PC-9 (cell line): ENCODE measurements around the gene PUM2.

Experiments
- CTCF ChIP-seq: fragments of 200-600 bp; sonication (generic); conservative IDR thresholded peaks from 2 replicates; pipeline ENCODE4 v1.6.1; 2017; ENCODE audit warnings: mixed run types, antibody characterized with exemption, mild to moderate bottlenecking, moderate library complexity
- EZH2 ChIP-seq: fragments of 200-600 bp; sonication (generic); IDR thresholded peaks from 2 replicates; pipeline ENCODE4 v1.8.0; 2017; ENCODE audit warnings: antibody characterized with exemption, low read depth

GRCh38 chr2:20365249-20365817, 14.7 kb upstream of the PUM2 start:
- no peak for TF ChIP-seq CTCF
- TF ChIP-seq EZH2, result no peak
